DMS 273 treated with DMSO at 0.1 percent for 48 hours (cell line): ENCODE data around the gene COL4A1.

ENCODE experiments used
- DNase-seq: peaks from one replicate; lab custom pipeline; 2025; lab: John Stamatoyannopoulos, UW

The COL4A1 gene

DNA sequence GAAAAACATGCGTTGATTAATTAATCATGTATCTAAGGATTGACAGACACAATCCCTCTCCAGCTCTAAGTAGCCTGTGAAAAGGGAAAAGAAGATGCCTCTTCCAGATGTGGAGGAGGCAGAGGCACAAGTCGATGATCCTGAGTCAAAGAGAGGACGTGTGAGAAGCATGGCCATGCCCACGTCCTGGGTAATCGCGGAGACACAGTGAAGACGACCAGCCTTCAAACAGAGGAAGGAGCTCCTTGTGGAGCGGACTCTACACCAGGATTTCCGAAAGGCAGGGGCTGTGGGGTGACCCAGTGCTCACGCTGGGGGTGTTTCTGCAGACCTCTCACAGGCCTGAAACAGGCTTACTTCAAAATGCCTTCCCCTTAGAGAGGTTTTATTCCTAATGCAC is 70.5 kb downstream of the COL4A1 start:
- DNase-seq, result no peak

DNA sequence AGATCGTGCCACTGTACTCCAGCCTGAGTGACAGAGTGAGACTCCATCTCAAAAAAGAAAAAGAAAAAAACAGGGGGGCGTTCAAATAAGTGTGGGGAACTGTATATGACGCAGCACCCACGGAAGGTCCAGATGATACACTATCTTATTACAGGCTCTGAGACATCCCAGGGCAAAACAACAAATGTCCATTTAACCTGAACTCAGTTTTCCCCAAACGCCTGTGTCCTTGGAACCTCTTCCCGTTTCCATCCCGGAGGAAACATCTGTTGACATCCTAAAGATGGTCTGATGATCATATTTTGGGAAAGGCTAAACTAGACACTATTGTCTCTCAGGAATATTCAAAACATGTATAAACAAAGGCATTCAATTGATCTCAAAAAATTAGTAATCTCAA is 72.4 kb downstream of the COL4A1 start:
- no peak for DNase-seq

DNA sequence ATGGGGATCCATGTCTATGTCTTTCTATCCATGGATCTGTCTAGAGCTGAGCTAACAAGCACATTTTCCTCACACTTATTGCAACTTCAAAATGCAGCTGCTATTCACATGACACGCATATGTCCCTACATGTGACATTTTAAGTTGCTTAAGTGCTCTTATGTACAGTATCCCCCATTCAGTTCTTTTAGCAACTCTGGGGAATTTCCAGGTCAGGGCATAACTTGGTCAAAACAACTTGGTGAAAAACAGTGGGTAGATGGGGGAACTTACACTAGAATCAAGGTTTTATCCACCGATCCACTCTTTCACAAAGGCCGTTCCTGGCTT is 73.0 kb downstream of the COL4A1 start:
- no peak for DNase-seq

DNA sequence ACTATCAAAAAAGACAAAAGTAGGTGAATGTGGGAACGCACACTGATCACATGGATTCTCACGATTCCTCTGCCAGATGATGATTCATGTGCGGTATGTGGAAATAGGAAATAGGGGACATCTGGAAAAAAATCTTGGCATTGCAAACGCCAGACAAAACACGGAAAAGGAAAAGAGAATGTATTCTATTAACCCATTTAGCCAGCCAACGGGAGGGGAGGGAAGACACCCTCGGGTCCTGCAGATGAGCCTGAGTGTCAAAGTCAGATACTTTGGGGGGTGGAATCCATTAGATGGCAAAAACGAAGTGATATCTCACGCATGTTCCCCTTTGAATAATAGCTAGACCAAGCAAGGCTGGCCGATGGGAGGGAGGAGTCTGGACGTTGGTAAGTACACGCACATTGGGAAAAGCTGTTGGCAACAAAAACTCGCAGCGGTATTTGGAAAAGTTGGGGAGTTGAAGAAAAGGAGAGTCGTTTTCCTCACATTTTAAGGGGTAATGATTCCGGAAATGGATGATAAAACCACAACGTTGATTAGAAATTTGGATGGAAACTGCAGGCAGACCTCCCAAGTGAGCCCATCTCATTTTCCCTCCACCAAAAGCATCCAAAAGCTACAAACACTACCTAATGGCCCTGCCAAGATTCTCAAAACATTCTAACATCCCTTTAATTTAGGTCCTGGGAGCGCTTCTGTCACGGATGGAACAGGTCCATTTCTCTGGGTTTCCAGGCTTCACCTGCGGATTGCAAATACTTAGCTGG is 73.6 kb downstream of the COL4A1 start:
- DNase-seq, result no peak

DNA sequence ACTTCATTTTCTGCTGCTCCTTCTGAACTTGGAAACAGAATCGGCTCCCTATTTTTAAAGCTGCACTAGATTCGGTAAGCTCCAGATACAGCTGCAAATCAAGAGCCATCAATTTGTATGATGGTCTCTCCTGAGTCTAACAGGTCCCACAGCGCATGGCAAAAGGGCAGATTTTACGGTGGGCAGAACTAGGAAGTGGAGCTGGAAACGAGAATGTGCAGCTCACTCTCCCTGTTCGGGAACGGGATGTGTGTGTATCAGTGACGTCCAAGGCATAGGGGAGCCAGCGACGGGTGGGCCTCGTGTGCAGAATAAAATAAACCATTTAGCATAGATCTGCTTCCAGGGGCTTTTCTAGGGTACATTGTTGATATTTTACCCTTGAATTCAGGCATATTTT is 74.2 kb downstream of the COL4A1 start:
- DNase-seq, result no peak

DNA sequence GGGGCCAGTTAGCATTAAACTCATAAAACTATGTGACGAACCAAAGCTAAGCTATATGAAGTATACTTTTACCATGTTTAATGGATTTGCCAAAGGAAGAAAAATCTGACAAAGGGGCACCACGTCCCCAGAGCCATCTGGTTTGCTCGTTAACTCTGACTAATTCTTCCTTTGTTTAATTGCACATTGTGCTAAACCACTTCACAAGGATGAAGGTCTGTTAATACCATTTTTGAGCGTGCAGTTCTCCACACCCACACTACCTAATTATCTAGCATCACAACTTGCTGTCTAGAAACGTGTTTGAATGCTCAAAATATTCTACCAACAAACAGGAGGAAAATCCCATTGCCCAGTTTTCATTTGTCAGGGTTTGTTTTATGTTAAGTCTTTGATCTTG is 74.8 kb downstream of the COL4A1 start:
- DNase-seq, result no peak

DNA sequence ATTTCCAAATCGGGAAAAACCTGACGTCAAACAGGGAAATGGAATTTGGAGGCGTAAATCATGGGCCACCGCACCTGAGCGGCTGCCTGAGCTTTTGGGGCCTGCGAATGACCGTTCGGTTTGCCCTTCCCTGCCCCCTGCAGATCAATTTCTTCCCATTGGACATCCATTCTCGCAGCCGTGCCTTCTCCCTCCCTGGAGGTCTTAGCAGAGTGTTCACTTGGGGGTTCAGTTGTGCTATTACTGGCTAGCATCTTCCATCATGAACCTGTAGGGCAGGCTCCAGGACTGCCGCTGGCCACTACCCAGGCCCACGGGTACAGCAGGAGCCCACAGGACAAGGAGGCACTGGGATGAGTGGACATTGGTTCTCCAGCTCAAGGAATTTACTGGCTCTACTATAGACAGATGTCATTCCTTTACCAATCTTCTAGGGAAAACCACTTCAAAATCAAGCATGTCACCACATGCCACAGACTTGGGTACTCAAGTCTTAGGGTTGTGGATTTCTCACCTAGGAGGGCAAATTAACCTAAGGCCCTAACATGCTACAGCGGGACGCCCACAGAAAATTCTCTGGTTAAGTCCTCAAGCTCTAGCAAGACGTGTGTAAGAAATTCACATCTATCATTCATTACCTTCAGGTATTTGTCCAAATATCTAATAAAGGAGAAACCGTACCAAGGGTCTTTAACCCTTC is 75.5 kb downstream of the COL4A1 start:
- DNase-seq, result no peak

DNA sequence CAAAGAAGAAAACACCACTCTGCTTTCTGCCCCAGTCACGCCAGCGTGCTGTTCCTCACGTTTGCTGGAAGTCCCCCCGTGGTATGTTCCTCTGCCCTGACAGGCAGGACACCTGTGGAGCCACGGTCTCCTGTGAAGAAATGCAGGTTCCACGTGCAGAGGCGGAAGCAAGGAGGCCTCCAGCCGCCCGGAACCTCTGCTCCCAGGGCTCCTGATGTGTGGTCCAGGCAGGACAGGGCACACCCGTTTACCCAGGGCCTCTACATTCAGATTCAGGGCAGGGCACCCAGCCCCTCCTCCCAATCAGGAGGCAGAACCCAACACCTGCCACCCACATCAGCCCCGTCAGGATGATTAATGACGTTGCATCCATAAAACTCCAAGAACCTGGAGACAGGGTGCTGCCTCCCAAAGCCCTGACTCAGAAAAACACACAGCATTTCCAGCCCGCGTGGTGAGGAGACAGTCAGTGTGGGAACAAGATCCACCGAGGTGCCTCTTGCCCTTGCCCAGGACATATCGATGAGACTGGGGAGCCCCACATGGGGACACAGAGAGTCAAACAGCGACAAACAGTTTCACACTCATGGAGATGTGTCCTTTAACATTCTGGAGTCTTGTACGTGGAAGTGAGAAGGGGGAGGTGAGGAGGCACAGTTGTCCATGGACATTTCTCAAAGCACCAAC is 76.2 kb downstream of the COL4A1 start:
- DNase-seq, result no peak

DNA sequence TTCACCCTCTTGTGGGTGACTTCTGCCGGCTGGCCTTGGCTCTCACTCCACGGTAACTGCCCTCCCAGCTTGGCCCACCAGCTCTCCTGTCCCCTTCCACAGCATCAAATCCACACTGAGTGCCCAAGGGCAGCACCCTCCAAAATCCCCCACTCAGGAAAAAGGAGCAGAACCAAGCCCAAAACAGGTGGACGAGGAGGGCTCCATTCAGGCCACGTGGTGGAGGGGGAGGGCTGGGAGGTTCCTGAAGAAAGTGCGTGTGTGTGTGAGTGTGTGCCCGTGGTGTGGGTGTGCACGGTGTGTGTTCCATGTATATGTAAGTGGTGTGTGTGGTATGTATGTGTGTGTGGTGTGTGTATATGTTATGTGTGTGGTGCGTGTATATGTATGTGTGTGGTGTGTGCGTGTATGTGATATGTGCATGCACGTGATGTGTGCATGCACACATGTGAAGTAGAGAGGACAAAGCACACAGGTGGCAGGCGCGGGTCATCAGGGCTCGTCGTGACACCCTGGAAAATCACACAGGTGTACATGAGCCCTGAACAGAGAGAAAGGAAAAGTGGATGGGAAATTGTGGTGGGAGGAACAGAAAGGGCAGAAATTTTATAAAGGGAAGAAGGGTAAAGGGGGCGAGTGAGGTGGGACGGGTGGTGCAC is 76.9 kb downstream of the COL4A1 start:
- no peak for DNase-seq

DNA sequence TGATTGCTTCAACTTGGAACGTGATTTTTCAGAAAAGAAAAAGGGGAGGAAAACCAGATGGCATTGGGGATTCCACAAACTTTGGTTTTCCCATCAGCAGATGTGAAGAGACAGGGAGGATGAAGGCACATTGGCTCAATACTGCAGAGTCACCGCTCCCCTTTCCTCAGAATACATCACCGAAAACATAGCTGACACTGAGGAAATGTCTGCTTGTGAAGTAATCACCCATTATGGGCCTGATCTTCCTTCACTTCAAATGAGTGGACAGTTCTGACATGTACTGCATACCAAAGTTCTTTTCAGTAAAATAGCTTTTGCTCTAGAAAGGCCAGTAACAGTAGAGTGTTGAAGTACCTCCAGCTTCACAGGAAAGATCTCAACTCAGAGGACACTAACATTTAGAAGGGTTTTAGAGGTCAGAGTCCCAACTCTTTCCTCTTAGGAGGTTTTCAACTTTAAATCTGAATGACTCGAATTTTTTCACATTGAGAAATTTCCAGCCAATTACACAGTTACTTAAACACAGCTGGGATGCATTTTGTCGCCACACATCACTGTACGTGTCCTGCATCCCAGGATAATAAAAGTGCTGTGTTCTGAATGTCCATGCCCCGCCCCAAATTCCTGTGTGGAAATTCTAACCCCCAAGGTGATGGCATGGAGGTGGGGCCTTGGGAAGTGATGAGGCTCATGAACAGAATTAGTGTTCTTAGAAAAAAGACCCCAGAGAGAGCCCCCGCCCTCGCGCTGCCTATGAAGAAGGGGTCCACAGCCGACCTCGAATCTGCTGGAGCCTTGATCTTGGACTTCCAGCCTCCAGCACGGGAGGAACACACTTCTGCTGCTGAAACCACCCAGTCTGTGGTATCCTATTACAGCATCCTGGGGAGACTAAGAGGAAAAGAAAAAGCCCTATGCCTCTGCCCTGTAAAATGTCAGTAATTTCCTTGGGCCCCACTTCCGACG is 77.7 kb downstream of the COL4A1 start:
- no peak for DNase-seq

DNA sequence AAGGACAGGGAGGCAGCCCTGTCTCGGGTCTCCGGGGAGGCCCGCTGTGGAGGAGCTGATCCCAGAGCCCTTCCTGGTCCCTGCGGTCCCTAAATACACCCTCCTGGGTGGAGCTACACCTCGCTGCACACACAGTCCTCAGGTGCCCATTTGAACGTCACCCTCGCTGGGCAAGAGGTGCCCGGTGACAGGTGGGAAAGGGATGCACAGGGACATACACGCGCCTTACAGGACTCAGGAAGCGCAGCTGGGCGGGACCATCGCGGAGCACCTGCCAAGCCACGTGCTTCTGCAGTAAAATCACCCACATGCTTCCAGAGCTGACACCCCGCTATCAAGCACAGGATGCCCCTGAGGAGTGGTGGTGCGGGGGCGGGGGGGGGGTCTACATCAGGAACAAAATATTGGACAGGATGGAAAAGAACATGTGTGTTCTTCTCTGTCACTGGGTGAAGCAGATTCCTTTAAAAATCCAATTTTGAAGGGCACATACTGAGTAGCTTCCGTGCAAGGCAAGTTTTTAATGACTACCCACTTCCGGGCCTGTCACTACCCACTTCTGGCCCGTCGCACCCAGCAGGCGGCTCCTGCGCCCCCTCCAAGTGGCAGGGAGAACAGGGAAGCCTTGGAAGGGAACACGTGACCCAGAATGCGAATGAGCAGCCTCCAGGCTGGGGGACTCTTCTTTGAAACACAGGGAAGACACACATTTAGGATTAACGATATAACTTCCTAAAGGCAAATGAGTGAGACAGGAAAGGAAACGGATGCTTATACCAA is 78.9 kb downstream of the COL4A1 start:
- DNase-seq, result no peak

DNA sequence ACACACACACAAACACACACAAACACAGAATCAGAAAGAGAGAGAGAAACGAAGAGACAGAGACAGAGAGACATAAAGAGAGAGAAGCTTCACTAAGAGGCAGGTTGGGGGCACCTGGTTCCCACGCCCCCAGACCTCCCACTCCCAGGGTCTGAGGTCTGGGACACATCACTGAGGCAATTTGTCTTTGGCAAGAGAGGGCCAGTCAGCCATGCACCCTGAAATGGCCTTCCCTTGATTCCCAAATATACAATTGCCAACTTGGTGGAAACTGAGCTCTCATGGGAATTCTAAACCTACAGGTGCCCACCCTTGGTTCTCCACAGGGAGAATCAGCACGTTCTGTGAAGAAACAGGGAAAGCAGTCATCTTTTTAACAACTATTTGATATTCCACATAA is 79.5 kb downstream of the COL4A1 start:
- DNase-seq, result no peak

DNA sequence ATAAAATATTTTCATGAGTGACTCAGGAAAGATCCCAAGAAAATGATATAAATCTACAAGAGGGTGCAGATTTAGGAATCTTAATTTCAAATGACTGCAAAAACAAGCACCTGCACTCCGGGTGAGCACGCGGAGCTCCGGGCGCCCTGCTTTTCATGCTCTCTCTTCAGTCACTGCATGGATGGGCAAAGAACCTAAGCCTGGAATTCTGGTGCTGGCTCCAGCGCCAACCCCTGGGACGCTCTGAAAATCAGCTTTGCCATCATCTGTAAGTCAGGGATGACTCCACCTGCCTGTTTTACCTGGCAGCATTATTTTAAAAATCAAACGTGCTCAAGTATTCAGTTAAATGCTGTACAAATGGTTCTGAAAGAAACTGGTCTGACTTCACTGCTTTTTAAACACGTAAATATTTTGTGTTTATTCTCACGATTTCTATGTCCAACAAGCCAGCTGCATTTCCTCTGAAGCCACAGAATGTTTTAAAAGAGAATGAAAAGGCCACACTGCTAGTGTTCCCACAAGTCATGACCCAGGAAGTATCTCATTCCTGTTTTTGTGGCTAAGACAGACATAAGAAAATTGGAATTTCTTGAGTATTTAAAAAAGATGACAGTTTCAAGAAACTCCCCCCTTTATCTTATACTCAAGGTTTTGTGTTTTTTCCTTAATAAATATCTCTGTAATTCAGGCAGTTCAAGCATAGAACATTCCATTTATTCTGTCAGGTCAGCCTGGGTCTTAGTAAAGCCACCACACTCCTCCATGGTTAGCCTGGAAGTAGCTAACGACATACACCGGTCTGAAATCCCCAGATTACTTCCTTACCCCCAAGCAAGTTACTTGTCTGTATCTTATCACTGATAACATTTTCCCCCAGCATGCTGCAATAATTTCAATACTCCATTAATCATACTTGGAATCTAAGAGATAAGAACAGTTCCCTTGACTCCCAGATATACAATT is 81.1 kb downstream of the COL4A1 start:
- no peak for DNase-seq

DNA sequence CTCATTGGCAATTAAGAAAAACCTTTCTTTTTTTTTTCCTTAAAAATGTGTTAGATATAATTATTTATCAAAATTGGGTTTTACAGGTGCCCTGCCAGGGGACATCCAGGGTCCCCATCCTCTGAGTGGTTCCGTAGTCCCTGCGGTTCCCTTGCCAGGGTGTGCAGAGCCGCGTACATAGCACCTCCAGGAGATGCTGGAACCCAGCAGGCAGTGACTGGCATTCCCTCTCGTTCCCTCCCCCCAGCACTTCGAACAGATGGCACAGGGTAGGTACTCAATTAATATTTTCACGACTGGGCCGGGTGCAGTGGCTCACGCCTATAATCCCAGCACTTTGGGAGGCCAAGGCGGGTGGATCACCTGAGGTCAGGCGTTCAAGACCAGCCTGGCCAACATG is 82.0 kb downstream of the COL4A1 start:
- DNase-seq, result no peak

DNA sequence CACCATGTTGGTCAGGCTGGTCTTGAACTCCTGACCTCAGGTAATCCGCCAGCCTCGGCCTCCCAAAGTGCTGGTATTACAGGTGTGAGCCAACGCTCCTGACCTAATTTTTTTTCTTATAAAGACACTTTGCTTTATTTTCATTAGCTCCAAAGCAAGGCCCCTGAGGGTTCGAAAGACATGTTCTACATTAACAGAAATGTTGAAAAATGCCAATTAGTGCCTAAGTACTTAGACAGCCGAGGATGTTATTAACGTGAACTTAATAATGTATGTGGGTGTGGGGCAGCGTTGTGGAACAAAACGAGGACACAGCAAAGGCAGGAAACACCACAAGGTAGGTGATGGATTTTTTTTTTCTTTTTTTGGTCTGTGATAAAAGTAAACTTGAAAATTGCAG is 82.4 kb downstream of the COL4A1 start:
- DNase-seq, result no peak

DNA sequence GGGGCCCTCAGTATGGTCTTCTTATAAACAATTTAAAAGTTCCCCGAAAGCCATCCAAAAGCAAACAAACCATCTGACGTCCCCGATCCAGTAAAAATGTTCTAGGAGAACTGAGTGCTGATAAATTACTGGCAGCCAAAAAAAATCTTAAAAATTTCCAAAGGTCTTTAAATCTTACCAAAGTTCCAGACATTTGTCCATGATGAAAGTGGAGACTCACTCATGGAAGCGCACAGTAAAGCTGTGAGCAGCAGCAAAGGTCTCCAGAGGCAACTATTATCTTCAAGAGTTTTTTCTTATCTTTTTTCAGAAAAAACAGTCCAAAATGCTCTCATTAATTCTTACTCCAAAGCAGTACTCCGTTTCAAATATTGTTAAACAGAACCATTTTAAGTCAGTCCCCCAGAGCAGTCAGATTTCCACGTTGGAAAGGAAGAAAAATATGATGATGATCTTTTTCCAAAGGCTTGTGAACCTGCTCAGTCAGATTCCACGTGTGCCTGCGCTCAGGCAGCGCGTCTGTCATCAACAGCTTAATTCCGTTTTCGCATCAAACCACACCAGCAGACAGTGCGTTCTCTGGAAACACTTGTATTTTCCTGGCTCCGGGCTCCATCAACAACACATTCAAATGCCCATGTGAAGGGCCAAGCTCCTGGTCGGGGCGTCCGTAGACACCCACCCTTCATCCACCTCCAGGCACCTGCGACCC is 85.4 kb downstream of the COL4A1 start:
- DNase-seq, result no peak

DNA sequence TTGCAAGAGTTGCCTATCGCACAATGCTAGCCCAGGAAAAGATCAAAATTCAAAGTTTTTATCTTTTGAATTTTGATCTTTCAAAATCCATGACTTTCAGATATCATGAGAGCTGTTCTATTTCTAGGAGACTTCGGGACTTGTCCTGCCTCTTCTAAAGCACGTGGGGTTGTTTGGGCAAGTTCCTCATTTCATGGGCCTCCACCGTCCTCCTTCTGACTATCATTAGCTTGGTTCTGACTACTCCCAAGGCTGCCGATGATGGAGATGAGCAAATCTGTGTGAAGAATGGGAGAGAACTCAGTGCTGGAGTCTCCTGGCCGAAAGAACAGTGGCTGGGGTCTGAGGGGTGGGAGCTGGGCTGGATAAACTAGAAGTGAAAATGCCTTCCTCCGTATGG is 86.5 kb downstream of the COL4A1 start:
- DNase-seq, result no peak

DNA sequence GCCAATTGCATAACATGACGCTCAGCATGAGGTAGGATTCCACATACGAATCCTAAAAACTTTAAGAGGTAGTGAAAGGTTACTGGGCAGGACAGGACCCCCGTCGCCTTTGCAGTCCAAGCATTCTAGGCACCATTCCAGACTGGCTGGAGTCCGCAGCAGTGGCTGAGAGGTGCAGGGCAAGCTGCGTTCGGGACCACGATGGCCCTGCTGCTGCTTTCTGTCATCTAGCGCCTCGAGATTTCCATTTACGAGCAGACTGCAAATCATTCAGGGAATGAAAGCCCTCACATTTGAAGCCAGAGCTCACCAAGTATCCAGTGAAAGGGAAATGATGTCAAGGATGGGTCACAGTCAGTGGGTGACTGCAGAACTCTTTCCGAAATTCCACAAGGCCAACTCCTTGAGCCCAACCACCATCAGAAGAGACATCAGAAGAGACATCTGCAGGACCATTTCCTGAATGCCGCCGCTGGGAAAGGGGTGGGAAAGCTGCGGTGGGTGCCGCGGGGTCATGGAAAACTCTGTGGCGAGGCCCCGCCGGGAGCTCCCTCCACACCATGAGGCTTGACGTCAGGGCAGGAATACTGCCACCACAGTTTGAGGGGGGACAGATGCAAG is 88.3 kb downstream of the COL4A1 start:
- DNase-seq, result no peak

DNA sequence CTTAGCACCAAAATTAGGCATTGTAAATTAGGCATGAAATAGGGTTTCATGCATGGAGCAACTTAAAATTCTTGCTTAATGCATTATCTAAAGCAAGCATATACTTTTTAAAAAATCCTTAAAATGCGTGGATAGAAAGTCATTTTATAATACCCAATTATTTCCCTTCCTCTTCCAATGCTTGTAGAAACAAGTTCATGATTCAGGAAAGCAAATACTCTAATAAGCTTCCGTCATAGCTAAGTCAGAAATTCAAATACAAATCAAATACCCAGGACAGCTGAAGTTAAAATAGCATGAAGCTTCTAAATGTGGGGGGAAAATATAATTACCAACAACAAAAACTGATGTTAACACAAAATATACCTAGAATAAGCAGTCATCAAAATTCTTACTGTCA is 89.1 kb downstream of the COL4A1 start:
- DNase-seq, result no peak
